Keratinocyte (primary cell): ENCODE data around the gene BCL2. TPM values are rescaled to one million over a fixed set of nuclear protein-coding genes. Genes with fewer than 3 reads are reported as not detected.

Experiments used
- DNase-seq: peaks from one replicate; pipeline ENCODE4 v3.0.0-alpha.2; 2011; ENCODE audit warnings: low read depth, missing footprints, low spot score
- FAIRE-seq: peaks from 2 replicates; lab custom pipeline; 2011; peaks lifted over from hg19 to GRCh38; lab: Jason Lieb, UNC
- H2AFZ ChIP-seq: 2 replicates; pipeline ENCODE4 v1.6.0; 2012; ENCODE audit warnings: low read length, control low read depth, inconsistent platforms; ENCODE audit not compliant: control insufficient read depth
- H3K27ac ChIP-seq: 2 replicates; pipeline ENCODE4 v1.5.1; 2011; ENCODE audit warnings: low read length; ENCODE audit not compliant: control insufficient read depth, insufficient read depth
- H3K27me3 ChIP-seq: 3 replicates; pipeline ENCODE4 v1.6.0; 2011; ENCODE audit warnings: low read length; ENCODE audit not compliant: control insufficient read depth, insufficient read depth; ENCODE audit errors: extremely low read depth
- H3K36me3 ChIP-seq, 2 experiments: 2 replicates in 1 of 2; 3 replicates in 1 of 2; pipeline ENCODE4 v1.5.1; 2011; ENCODE audit warnings: low read length in 2 of 2, mild to moderate bottlenecking in 1 of 2; ENCODE audit not compliant: control insufficient read depth in 2 of 2, insufficient read depth in 2 of 2; ENCODE audit errors: extremely low read depth in 1 of 2
- H3K4me1 ChIP-seq: 3 replicates; pipeline ENCODE4 v1.5.1; 2011; ENCODE audit warnings: low read length; ENCODE audit not compliant: control insufficient read depth, insufficient read depth; ENCODE audit errors: extremely low read depth
- H3K4me2 ChIP-seq: 3 replicates; pipeline ENCODE4 v1.6.0; 2011; ENCODE audit warnings: low read depth, low read length; ENCODE audit not compliant: control insufficient read depth, insufficient read depth; ENCODE audit errors: extremely low read depth
- H3K4me3 ChIP-seq, 3 experiments: fragments of 200-600 bp in 1 of 3; sonication (generic) in 1 of 3; 2 replicates in 2 of 3; 3 replicates in 1 of 3; pipeline ENCODE4 v1.5.1; 2011 to 2016; ENCODE audit warnings: low read length in 3 of 3, mild to moderate bottlenecking in 3 of 3, control low read depth in 2 of 3, inconsistent platforms in 1 of 3, low read depth in 1 of 3, mixed read lengths in 1 of 3, mixed run types in 1 of 3, moderate library complexity in 1 of 3; ENCODE audit not compliant: control insufficient read depth in 2 of 3, insufficient read depth in 2 of 3; ENCODE audit errors: extremely low read depth in 1 of 3
- H3K79me2 ChIP-seq: 2 replicates; pipeline ENCODE4 v1.6.0; 2012; ENCODE audit warnings: low read length; ENCODE audit not compliant: control insufficient read depth, insufficient read depth
- H3K9ac ChIP-seq: 3 replicates; pipeline ENCODE4 v1.6.0; 2011; ENCODE audit warnings: low read length; ENCODE audit not compliant: control insufficient read depth, insufficient read depth; ENCODE audit errors: extremely low read depth
- H3K9me1 ChIP-seq: 3 replicates; pipeline ENCODE4 v1.6.0; 2011; ENCODE audit warnings: low read length; ENCODE audit not compliant: control insufficient read depth, insufficient read depth; ENCODE audit errors: extremely low read depth
- H3K9me3 ChIP-seq: 2 replicates; pipeline ENCODE4 v1.5.1; 2012; ENCODE audit warnings: low read depth, low read length; ENCODE audit not compliant: control insufficient read depth
- H4K20me1 ChIP-seq: 3 replicates; pipeline ENCODE4 v1.6.0; 2011; ENCODE audit warnings: low read length; ENCODE audit not compliant: control insufficient read depth, insufficient read depth; ENCODE audit errors: extremely low read depth
- EZH2 ChIP-seq: IDR thresholded peaks from one replicate; pipeline ENCODE4 v1.6.1; 2012; ENCODE audit warnings: inconsistent platforms, mild to moderate bottlenecking, low read length, moderate library complexity
- dilution Hi-C: fragments of 300-500 bp; cut with MboI; formaldehyde crosslinking; loops from one replicate; pipeline ENCODE4 v1.7.0; 2020; ENCODE audit warnings: low sequenced_read_pairs; ENCODE audit not compliant: extremely low pct_ligation_motif_present
- polyA plus RNA-seq, 5 experiments: library from polyadenylated mRNA; depleted of rRNA in 3 of 5; stranded (reverse) in 3 of 5; stranded (forward) in 1 of 5; unstranded in 1 of 5; fragments of >200 nt; gene quantifications; 1 replicate in 1 of 5; 2 replicates in 3 of 5; 3 replicates in 1 of 5; pipeline versions ENCODE4 v1.2.1 to v1.2.3, GENCODE V29; 2011 to 2012; ENCODE audit warnings: missing spikeins in 2 of 5, low read depth in 1 of 5, low replicate concordance in 1 of 5
- TF ChIP-seq, protein P1 (sequence below), 3 experiments: IDR thresholded peaks in 1 of 3; conservative IDR thresholded peaks in 1 of 3; optimal IDR thresholded peaks in 1 of 3; 2 replicates in 2 of 3; 3 replicates in 1 of 3; pipeline versions ENCODE3 to v1.5.1; 2011; ENCODE audit warnings: low read length in 3 of 3, mild to moderate bottlenecking in 3 of 3, moderate library complexity in 2 of 3, control low read depth in 1 of 3, inconsistent platforms in 1 of 3; ENCODE audit not compliant: insufficient read depth in 2 of 3; ENCODE audit errors: extremely low read depth in 1 of 3

Gene BCL2
- polyA plus RNA-seq, 1 donor (not counting 4 experiments of a cell fraction or from before 2014, with no cell fraction given), result 0.30 TPM

DNA sequence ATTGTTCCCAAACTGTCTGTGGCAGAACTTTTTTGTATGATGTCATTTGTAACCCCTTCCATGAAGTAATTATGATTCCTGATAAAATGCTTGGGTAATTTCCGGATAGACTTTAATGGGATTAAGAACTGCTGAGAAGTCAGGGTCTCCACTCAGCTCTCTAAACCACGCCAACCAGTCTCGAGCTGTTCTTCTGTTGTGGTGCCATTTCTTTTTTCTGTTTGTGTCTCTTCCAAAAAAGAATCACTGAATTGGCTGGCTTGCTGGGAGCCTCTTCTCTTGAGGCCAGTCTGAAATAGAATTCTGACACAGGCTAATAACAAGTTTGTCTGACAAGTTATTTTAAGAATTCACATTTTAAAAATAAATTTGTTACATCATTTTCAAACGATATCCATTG, 198.9 kb downstream of the BCL2 start:
- no peaks in the 10 kb centered on the region for H3K9me3 ChIP-seq
- H3K27ac ChIP-seq, result no peak overlapping the region
- FAIRE-seq (no peak), DNase-seq (no peak)
- no peak for TF ChIP-seq EZH2
- TF ChIP-seq, protein P1, sequence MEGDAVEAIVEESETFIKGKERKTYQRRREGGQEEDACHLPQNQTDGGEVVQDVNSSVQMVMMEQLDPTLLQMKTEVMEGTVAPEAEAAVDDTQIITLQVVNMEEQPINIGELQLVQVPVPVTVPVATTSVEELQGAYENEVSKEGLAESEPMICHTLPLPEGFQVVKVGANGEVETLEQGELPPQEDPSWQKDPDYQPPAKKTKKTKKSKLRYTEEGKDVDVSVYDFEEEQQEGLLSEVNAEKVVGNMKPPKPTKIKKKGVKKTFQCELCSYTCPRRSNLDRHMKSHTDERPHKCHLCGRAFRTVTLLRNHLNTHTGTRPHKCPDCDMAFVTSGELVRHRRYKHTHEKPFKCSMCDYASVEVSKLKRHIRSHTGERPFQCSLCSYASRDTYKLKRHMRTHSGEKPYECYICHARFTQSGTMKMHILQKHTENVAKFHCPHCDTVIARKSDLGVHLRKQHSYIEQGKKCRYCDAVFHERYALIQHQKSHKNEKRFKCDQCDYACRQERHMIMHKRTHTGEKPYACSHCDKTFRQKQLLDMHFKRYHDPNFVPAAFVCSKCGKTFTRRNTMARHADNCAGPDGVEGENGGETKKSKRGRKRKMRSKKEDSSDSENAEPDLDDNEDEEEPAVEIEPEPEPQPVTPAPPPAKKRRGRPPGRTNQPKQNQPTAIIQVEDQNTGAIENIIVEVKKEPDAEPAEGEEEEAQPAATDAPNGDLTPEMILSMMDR (optimal IDR thresholded peaks at IDR 0.05 in 1 of 3, IDR thresholded peaks at IDR 0.05 in 1 of 3, conservative IDR thresholded peaks at IDR 0.05 in 1 of 3; ENCODE audit: extremely low read depth in 1 of 3, insufficient read depth in 2 of 3, low read length in 3 of 3), result no peak
- H3K4me2 ChIP-seq, result no peak overlapping the region
- H3K27me3 ChIP-seq, result peaks cover under 1% of the 10 kb centered on the region
- no peaks in the 10 kb centered on the region for H3K4me1 ChIP-seq
- H3K4me3 ChIP-seq, result no peak overlapping the region
- H2AFZ ChIP-seq, result no peak overlapping the region
- no peaks in the 10 kb centered on the region for H3K36me3 ChIP-seq
- H3K79me2 ChIP-seq, result no peaks in the 10 kb centered on the region
- dilution Hi-C loops, result no loop called here
- no peaks in the 10 kb centered on the region for H4K20me1 ChIP-seq
- no peak overlapping the region for H3K9ac ChIP-seq
- H3K9me1 ChIP-seq, result no peaks in the 10 kb centered on the region

GRCh38 chr18:63119647-63120046, 199.9 kb downstream of the BCL2 start:
- Histone ChIP-seq H2AFZ (no peak overlapping the region), H3K9ac (no peak overlapping the region), H3K4me1 (no peaks in the 10 kb centered on the region), H4K20me1 (no peaks in the 10 kb centered on the region), H3K27ac (no peak overlapping the region), H3K79me2 (no peaks in the 10 kb centered on the region), H3K36me3 (no peaks in the 10 kb centered on the region), H3K9me1 (no peaks in the 10 kb centered on the region), H3K27me3 (peaks cover 3% of the 10 kb centered on the region), H3K9me3 (no peaks in the 10 kb centered on the region), H3K4me3 (no peak overlapping the region), H3K4me2 (no peak overlapping the region)
- no peak for TF ChIP-seq EZH2
- TF ChIP-seq, protein P1 (optimal IDR thresholded peaks at IDR 0.05 in 1 of 3, IDR thresholded peaks at IDR 0.05 in 1 of 3, conservative IDR thresholded peaks at IDR 0.05 in 1 of 3; ENCODE audit: extremely low read depth in 1 of 3, insufficient read depth in 2 of 3, low read length in 3 of 3), result peak; percentile 29 to 71 (median 34)
- dilution Hi-C loops, result no loop called here
- no peak for FAIRE-seq
- no peak for DNase-seq
